Stimulated activated CD8-positive, alpha-beta memory T cell treated with anti-CD3 and anti-CD28 coated beads, Interleukin-2, amount 100 ng/mL, for 48 hours (primary cell): ENCODE data around the gene HES1.

Experiments used
- DNase-seq, 2 donors: peaks; one replicate each; pipeline ENCODE4 v3.0.0-alpha.2; 2020; ENCODE audit warnings: low read depth in 2 of 2

Gene HES1

GRCh38 chr3:194102436-194102835 lies 33.5 kb upstream of the HES1 start:
- DNase-seq: no peak

- DNase-seq: no peak
These were observed 32.4 kb upstream of the HES1 start for GRCh38 chr3:194103505-194103904.

- no peak for DNase-seq
These were observed 31.8 kb upstream of the HES1 start for GRCh38 chr3:194103983-194104751.

- no peak for DNase-seq
These were observed 30.7 kb upstream of the HES1 start for GRCh38 chr3:194105292-194105691.

GRCh38 chr3:194107107-194107506 lies 28.8 kb upstream of the HES1 start:
- no peak for DNase-seq

GRCh38 chr3:194109192-194109863 lies 26.6 kb upstream of the HES1 start:
- no peak for DNase-seq

- no peak for DNase-seq
These were observed 25.5 kb upstream of the HES1 start for GRCh38 chr3:194110483-194110882.

GRCh38 chr3:194111336-194111735 lies 24.6 kb upstream of the HES1 start:
- no peak for DNase-seq

- no peak for DNase-seq
These were observed 23.5 kb upstream of the HES1 start for GRCh38 chr3:194112120-194113106.

- no peak for DNase-seq
These were observed 21.8 kb upstream of the HES1 start for GRCh38 chr3:194114123-194114522.

GRCh38 chr3:194117104-194117845 lies 18.7 kb upstream of the HES1 start:
- no peak for DNase-seq

- no peak for DNase-seq
These were observed 17.0 kb upstream of the HES1 start for GRCh38 chr3:194118920-194119319.

GRCh38 chr3:194119831-194120590 lies 15.9 kb upstream of the HES1 start:
- no peak for DNase-seq

GRCh38 chr3:194120789-194121770 lies 14.9 kb upstream of the HES1 start:
- DNase-seq: no peak

- no peak for DNase-seq
These were observed 13.9 kb upstream of the HES1 start for GRCh38 chr3:194121891-194122631.

GRCh38 chr3:194123726-194124125 lies 12.2 kb upstream of the HES1 start:
- no peak for DNase-seq

GRCh38 chr3:194124193-194124592 lies 11.8 kb upstream of the HES1 start:
- DNase-seq: no peak

GRCh38 chr3:194125442-194125841 lies 10.5 kb upstream of the HES1 start:
- no peak for DNase-seq

GRCh38 chr3:194126790-194127189 lies 9.2 kb upstream of the HES1 start:
- no peak for DNase-seq
